Measurements from ENCODE around the gene SMIM1.

- TF ChIP-seq CTCF (conservative IDR thresholded peaks at IDR 0.05; ENCODE audit: low read length) (no peak), EZH2phosphoT487 (IDR thresholded peaks at IDR 0.05; ENCODE audit: borderline replicate concordance) (no peak)
These were observed 42.4 kb downstream of the SMIM1 start for GRCh38 chr1:3814771-3815561.

Measured in Loucy (cell line).